Tibial nerve (tissue), 4 donors: ENCODE measurements around the gene KRT9.

Source experiments
- EP300 ChIP-seq, 2 donors: sonication (generic); formaldehyde crosslinking; IDR thresholded peaks; one replicate each; pipeline ENCODE4 v1.6.1; 2017; ENCODE audit warnings: antibody characterized with exemption in 2 of 2, mild to moderate bottlenecking in 1 of 2
- POLR2A ChIP-seq, 2 donors: fragments of 450-650 bp; IDR thresholded peaks; one replicate each; pipeline ENCODE4 v1.6.1; 2017; ENCODE audit warnings: antibody characterized with exemption in 2 of 2, mild to moderate bottlenecking in 2 of 2, moderate library complexity in 2 of 2
- TF ChIP-seq, protein P1 (sequence below), 5 experiments: fragments of 200-600 bp in 3 of 5; fragments of 450-650 bp in 2 of 5; sonication (generic) in 3 of 5; IDR thresholded peaks; one replicate each; pipeline ENCODE4 v1.5.1; 2016 to 2019; ENCODE audit warnings: antibody characterized with exemption in 5 of 5, mild to moderate bottlenecking in 3 of 5, moderate library complexity in 2 of 5

GRCh38 chr17:41544935-41545334 lies 26.9 kb downstream of the KRT9 start:
- TF ChIP-seq, protein P1, sequence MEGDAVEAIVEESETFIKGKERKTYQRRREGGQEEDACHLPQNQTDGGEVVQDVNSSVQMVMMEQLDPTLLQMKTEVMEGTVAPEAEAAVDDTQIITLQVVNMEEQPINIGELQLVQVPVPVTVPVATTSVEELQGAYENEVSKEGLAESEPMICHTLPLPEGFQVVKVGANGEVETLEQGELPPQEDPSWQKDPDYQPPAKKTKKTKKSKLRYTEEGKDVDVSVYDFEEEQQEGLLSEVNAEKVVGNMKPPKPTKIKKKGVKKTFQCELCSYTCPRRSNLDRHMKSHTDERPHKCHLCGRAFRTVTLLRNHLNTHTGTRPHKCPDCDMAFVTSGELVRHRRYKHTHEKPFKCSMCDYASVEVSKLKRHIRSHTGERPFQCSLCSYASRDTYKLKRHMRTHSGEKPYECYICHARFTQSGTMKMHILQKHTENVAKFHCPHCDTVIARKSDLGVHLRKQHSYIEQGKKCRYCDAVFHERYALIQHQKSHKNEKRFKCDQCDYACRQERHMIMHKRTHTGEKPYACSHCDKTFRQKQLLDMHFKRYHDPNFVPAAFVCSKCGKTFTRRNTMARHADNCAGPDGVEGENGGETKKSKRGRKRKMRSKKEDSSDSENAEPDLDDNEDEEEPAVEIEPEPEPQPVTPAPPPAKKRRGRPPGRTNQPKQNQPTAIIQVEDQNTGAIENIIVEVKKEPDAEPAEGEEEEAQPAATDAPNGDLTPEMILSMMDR (IDR thresholded peaks at IDR 0.05) = no peak
- TF ChIP-seq EP300 (IDR thresholded peaks at IDR 0.05) = no peak
- TF ChIP-seq POLR2A (IDR thresholded peaks at IDR 0.05) = no peak
